SU-DHL-6 (cell line): ENCODE results near the gene CIZ1.

ENCODE experiments used
- H2AFZ ChIP-seq: fragments of 200-600 bp; sonication (generic); 2 replicates; pipeline ENCODE4 v1.6.1; 2014; ENCODE audit warnings: low read depth, mild to moderate bottlenecking, moderate library complexity, mixed read lengths, antibody characterized with exemption, low read length; ENCODE audit not compliant: severe bottlenecking
- H3F3A ChIP-seq: fragments of 200-600 bp; shearing (Covaris generic); 2 replicates; pipeline ENCODE4 v1.6.0; 2016; ENCODE audit warnings: antibody characterized with exemption, mild to moderate bottlenecking; ENCODE audit not compliant: insufficient read depth
- H3K27ac ChIP-seq: fragments of 200-600 bp; sonication (generic); 2 replicates; pipeline ENCODE4 v1.5.1; 2016; ENCODE audit warnings: low read depth, mild to moderate bottlenecking, low read length, moderate library complexity, mixed read lengths
- H3K27me3 ChIP-seq: fragments of 200-600 bp; sonication (generic), shearing (Covaris generic); 2 replicates; pipeline ENCODE4 v1.6.0; 2014; ENCODE audit warnings: mild to moderate bottlenecking, low read length
- H3K36me3 ChIP-seq: fragments of 200-600 bp; sonication (generic); 2 replicates; pipeline ENCODE4 v1.6.1; 2014; ENCODE audit warnings: mild to moderate bottlenecking, low read length, mixed read lengths
- H3K4me2 ChIP-seq: fragments of 300-600, 200-600 bp; shearing (Covaris generic), sonication (generic); 2 replicates; pipeline ENCODE4 v1.6.0; 2014; ENCODE audit warnings: low read length, low read depth, mild to moderate bottlenecking; ENCODE audit not compliant: poor library complexity, severe bottlenecking
- H3K4me3 ChIP-seq: fragments of 200-600 bp; sonication (generic); 2 replicates; pipeline ENCODE4 v1.5.1; 2014; ENCODE audit warnings: antibody characterized with exemption, low read length, mild to moderate bottlenecking, mixed read lengths; ENCODE audit not compliant: insufficient read depth, poor library complexity, severe bottlenecking
- H3K79me2 ChIP-seq: fragments of 200-600 bp; sonication (generic); 2 replicates; pipeline ENCODE4 v1.6.1; 2014; ENCODE audit warnings: mild to moderate bottlenecking, low read length, moderate library complexity; ENCODE audit not compliant: insufficient read depth
- H3K9ac ChIP-seq: fragments of 200-600 bp; sonication (generic); 2 replicates; pipeline ENCODE4 v1.7.0; 2014; ENCODE audit warnings: mild to moderate bottlenecking, low read length
- H3K9me2 ChIP-seq: fragments of 200-600 bp; sonication (generic); replicated peaks from 2 replicates; pipeline ENCODE4 v1.6.1; 2014; ENCODE audit warnings: low read length; ENCODE audit not compliant: insufficient read depth
- H3K9me3 ChIP-seq: fragments of 200-600 bp; sonication (generic); 2 replicates; pipeline ENCODE4 v1.6.1; 2014; ENCODE audit warnings: low read length, mixed read lengths; ENCODE audit not compliant: insufficient read depth
- H4K20me1 ChIP-seq: fragments of 200-600 bp; sonication (generic); 2 replicates; pipeline ENCODE4 v1.6.1; 2014; ENCODE audit warnings: low read depth, mild to moderate bottlenecking, antibody characterized with exemption, low read length, moderate library complexity, mixed read lengths
- CTCF ChIP-seq: fragments of 200-600 bp; sonication (generic); IDR thresholded peaks from one replicate; pipeline ENCODE4 v1.5.1; 2017; ENCODE audit warnings: antibody characterized with exemption, mild to moderate bottlenecking, low read length, moderate library complexity; ENCODE audit not compliant: insufficient read depth, poor library complexity, severe bottlenecking
- EZH2phosphoT487 ChIP-seq: fragments of 200-600 bp; sonication (generic), shearing (Covaris generic); conservative IDR thresholded peaks from 2 replicates; pipeline ENCODE4 v1.6.1; 2018; ENCODE audit warnings: mild to moderate bottlenecking, antibody characterized with exemption, low read length, moderate library complexity, mixed read lengths

CIZ1 gene

GRCh38 chr9:128146591-128147120 is 44.7 kb downstream of the CIZ1 start:
- no peak overlapping the region for H3K27ac ChIP-seq
- H3F3A ChIP-seq: no peaks in the 10 kb centered on the region
- H3K9me2 ChIP-seq: no peaks in the 10 kb centered on the region
- no peak overlapping the region for H3K4me2 ChIP-seq
- H2AFZ ChIP-seq: no peak overlapping the region
- no peaks in the 10 kb centered on the region for H3K27me3 ChIP-seq
- H3K79me2 ChIP-seq: no peaks in the 10 kb centered on the region
- TF ChIP-seq EZH2phosphoT487 (no peak), CTCF (no peak)
- no peaks in the 10 kb centered on the region for H3K9me3 ChIP-seq
- no peak overlapping the region for H3K4me3 ChIP-seq
- no peak overlapping the region for H3K9ac ChIP-seq
- no peaks in the 10 kb centered on the region for H3K36me3 ChIP-seq
- no peaks in the 10 kb centered on the region for H4K20me1 ChIP-seq

GRCh38 chr9:128145951-128146351 is 45.4 kb downstream of the CIZ1 start:
- Histone ChIP-seq H4K20me1 (no peaks in the 10 kb centered on the region), H3F3A (no peaks in the 10 kb centered on the region), H3K9me2 (no peaks in the 10 kb centered on the region), H2AFZ (no peak overlapping the region), H3K36me3 (no peaks in the 10 kb centered on the region), H3K9me3 (no peaks in the 10 kb centered on the region), H3K4me2 (no peak overlapping the region), H3K4me3 (no peak overlapping the region), H3K79me2 (no peaks in the 10 kb centered on the region), H3K9ac (no peak overlapping the region), H3K27me3 (no peaks in the 10 kb centered on the region), H3K27ac (no peak overlapping the region)
- TF ChIP-seq EZH2phosphoT487 (no peak), CTCF (no peak)

GRCh38 chr9:128145536-128145935 is 45.8 kb downstream of the CIZ1 start:
- no peaks in the 10 kb centered on the region for H3F3A ChIP-seq
- no peaks in the 10 kb centered on the region for H3K9me3 ChIP-seq
- no peaks in the 10 kb centered on the region for H3K27me3 ChIP-seq
- no peaks in the 10 kb centered on the region for H3K79me2 ChIP-seq
- H3K4me2 ChIP-seq: no peak overlapping the region
- no peaks in the 10 kb centered on the region for H3K9me2 ChIP-seq
- H2AFZ ChIP-seq: no peak overlapping the region
- no peak for TF ChIP-seq EZH2phosphoT487
- no peak for TF ChIP-seq CTCF
- no peak overlapping the region for H3K4me3 ChIP-seq
- H3K9ac ChIP-seq: no peak overlapping the region
- no peaks in the 10 kb centered on the region for H4K20me1 ChIP-seq
- no peak overlapping the region for H3K27ac ChIP-seq
- no peaks in the 10 kb centered on the region for H3K36me3 ChIP-seq
